Left lobe of liver (tissue), 2 donors: ENCODE data around the gene RNF14. TPM values are rescaled to one million over a fixed set of nuclear protein-coding genes. Genes with fewer than 3 reads are reported as not detected.

Experiments
- ATAC-seq: fragments of 200-7000 bp; cut with Tn5 transposase; one replicate; pipeline ENCODE4 v1.9.1; 2020; ENCODE audit warnings: mild to moderate bottlenecking, moderate library complexity
- DNase-seq: peaks from one replicate; pipeline ENCODE4 v3.0.0-alpha.2; 2020; ENCODE audit warnings: low spot score
- total RNA-seq: library from RNA; stranded (reverse); gene quantifications from one replicate; pipeline ENCODE4 v1.2.1, GENCODE V29; 2021
- donor health status: DM: no; HTN: no; CAD: no; lungs with moderate emphysema.
- donor health status: DM: no; HTN: yes; CAD: no.

RNF14 gene
- total RNA-seq, 1 donor from 2014 or later, result 38.9 TPM

DNA sequence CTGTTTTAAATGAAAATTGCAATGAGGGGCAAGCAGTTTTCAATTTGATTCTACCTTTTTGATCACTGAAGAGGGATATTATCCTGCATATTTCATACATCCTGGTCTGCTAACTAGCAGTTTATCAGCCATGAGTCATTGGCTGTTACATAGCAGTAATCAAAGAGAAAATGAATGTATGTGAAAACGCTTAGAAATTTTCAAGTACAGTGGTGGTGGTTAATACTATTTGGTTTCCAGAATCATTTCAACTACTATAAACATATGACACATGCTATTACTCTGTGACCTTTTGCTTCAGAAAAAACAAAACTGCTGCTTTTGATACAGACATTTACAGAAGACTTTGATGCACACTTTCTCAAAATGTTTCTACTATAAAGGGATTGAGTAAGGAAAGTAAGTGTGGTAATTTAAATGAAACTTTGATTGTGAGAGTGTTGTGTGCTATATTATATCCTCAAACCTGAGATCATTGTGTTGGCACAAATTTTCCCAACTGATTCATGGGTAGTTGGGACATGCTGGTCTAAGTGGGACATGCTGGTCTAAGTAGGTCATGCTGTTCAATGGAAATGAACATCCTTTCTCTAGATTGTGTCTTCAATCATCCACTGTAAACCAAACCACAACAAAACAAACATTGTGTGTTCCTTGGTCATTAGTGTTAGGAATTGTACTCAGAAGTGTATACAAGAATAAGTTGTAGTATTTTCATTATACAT lies 5.1 kb downstream of the RNF14 start:
- no peak for DNase-seq
- no peak for ATAC-seq

DNA sequence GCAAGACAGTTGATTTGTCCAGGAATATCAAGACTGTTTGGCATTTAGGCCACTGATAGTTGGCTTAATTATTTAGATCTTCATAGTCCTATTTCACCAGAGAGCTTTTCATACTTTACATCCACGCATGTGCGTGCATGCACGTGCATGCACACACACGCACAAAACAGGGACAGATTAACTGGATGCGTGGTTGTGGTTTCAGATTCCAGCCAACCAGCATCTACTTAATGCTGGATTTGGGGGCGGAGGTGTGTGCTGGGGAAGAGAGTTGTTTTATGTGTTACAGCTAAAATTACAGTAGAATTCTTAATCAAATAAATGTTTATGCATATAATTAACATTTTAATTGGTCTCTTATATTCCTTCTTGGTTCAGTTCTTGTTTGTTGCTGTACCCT lies 7.3 kb downstream of the RNF14 start:
- DNase-seq (no peak), ATAC-seq (no peak)

DNA sequence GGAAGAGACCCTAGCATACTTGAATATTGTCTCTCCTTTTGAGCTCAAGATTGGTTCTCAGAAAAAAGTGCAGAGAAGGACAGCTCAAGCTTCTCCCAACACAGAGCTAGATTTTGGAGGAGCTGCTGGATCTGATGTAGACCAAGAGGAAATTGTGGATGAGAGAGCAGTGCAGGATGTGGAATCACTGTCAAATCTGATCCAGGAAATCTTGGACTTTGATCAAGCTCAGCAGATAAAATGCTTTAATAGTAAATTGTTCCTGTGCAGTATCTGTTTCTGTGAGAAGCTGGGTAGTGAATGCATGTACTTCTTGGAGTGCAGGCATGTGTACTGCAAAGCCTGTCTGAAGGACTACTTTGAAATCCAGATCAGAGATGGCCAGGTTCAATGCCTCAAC lies 9.5 kb downstream of the RNF14 start:
- ATAC-seq, result peak; percentile 72

DNA sequence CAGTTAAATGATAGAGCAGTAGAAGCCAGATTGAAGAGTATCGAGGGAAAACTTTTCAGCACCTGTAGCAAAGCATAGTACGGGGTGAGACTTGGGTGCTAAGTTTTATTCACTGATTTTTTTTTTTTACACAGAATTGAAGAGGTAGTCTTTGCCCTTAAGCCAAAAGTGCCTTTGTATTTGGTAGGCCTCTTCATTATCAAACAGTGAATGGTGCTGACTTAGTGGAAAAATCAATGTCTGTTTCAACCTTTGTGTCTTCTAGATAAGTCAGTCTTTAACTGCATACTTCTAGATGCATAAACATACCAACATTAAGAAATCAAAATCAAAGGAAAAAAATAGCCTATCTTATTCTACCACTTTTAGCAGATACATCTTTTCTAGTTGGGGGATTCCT lies 13.7 kb downstream of the RNF14 start:
- no peak for DNase-seq

More for the DNA sequence above, 9.5 kb downstream of the RNF14 start:
- no peak for DNase-seq

DNA sequence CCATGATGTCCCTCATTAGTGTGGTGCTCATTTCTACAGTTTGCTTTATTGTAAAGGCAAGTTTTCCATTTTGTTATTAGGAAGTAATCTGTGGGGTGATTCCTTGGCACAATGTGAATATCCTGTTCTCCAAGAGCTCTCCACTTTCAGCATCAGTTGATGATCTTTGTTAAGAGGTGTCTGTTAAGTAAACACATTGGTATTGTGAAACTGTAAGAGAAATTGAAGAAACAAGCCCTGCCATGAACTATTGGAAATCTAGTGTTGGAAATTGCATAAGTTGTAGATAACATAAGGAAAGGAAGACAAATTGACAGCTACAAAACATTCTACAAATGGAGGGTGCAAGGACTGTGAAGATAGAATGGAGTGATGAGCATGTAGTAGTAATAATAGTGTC lies 17.2 kb downstream of the RNF14 start:
- peak; percentile 56 for ATAC-seq
- DNase-seq, result no peak

More for the DNA sequence above, 13.7 kb downstream of the RNF14 start:
- ATAC-seq, result peak; percentile 78

DNA sequence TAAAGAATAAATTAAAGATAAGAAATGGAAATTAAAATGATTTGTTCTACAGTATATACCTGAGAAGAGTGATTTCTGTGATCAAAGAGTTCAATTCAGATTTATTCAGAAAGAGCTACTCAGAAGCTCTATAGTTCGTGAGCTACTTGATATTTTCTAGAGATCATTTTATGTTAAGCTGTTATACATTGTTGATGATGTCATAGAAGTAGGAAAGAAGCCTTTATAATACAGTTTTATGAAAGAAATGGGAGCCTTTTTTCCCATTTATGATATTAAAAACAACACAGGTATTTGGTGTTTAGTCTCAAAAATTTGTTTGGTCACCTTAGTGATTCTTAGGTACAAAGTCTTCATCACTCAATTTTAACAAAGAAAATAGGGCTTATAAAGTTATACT lies 20.8 kb downstream of the RNF14 start:
- ATAC-seq, result no peak
- no peak for DNase-seq

DNA sequence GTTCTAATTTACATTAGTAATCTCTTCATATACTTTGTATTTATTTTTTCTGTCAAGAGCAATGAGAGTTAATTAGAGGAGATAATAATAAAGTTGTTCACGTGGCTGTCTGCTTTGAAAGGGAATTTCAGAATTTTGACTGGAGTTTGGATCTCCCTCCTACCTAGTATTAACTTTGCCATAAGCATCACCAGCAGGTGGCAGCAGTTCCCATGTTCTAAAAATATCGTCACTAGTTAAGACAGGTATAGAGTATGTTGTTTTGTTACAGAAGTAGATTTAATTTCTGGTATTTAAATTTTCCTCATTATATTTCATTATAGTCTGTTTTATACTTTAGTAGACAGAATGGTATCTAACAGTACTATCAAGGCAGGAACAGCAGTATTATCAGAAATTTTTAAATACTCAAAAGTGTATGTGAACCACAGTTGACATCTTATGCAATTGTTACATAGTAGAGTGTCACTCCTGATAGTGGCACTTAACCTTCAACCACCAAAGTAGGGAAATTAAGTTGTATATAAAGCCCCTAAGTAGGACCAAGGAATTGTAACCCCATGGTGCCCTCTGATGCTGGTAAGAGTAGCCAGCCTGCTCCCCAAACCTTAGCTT lies 23.6 kb downstream of the RNF14 start:
- ATAC-seq (peak; percentile 83), DNase-seq (peak; percentile 64)

DNA sequence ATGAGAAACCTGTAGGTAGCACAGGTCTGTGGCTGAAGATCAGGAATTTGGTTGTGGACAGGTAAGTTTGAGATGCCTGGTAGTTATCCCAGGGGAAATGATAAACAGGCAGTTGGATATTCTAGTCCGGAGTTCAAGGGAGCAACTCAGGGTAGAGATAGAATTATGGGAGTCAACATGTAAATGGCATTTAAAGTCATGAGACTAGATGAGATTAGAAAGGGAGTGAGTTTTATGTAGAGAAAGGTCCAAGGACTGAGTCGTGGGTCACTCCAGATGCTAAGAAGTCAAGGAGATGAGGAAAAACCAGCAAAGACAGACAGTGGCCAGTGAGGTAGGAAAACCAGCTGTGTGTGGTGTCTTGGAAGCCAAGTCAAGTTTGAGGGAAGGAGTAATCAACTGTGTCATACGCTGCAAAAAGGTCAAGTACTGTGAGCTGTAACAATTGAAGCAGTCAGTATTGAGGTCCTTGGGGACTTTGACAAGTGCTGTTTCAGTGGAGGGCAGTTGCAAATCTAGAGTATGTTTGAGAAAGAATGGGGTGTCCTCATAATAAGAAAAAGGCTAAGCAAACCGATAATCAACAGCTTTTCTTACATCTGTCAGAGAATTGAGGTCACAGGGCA lies 25.7 kb downstream of the RNF14 start:
- ATAC-seq (no peak), DNase-seq (no peak)

DNA sequence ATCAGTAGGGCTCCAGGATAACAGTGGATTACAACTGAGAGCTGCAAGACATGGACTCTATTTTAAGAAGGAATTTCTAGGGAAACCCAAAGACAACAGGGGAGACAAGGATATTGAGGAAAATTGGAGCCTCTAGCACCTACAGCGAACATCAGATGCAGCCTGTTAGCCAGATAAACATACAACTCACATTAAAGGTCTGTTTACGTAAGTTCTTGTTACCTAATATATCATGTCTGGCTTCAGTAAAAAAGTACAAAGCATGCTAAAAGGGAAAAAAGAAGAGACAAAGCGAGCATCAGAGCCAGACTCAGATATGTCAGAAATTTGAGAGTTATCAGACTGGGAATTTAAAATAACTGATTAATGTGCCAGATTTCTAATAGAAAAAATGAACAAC lies 26.8 kb downstream of the RNF14 start:
- ATAC-seq (no peak), DNase-seq (no peak)

DNA sequence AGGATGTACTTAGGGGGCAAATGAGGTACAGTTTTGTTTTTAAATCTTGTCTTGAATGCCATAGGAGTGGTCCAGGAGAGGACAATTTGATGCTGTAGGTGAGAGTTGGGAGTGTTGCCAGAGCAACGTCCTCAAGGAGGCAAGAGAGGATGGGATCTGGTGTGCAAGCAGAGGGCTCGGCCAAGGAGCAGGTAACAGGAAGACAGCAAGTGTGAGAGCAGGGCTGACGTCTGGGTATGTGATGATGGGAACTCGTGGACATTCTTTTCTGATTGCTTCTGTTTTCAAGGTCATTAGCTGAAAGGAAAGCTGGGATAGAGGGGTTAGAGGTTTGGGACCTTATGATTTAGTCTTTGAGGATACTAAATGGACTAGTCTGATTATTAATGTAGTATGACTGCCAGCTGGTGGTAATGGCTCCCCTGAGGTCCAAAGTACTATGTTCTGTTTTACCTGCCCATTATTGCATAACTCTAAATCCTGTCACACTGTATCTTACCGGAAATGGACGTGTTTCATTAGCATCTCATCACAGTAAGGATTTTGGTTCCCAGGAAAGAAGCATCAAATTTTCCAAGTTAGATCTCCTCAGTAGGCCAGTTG lies 28.6 kb downstream of the RNF14 start:
- peak; percentile 89 for ATAC-seq
- no peak for DNase-seq

DNA sequence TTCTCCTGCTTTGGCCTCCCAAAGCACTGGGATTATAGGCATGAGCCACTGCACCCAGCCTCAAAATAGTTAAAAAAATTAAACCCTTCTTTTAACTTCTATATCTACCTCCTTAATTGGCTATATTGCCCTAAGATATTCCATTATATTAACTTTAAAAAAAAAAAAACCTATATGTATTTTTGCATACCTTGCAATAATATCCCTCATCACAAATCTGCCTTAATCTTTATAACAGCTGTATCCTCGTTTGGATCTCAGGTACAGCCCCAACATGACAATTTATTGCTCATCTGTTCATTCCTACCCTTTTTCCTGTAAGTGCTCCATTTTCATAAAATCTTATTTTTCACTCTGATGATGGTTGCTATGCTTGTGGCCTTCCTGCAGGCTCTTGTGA lies 31.3 kb downstream of the RNF14 start:
- DNase-seq (no peak), ATAC-seq (no peak)

DNA sequence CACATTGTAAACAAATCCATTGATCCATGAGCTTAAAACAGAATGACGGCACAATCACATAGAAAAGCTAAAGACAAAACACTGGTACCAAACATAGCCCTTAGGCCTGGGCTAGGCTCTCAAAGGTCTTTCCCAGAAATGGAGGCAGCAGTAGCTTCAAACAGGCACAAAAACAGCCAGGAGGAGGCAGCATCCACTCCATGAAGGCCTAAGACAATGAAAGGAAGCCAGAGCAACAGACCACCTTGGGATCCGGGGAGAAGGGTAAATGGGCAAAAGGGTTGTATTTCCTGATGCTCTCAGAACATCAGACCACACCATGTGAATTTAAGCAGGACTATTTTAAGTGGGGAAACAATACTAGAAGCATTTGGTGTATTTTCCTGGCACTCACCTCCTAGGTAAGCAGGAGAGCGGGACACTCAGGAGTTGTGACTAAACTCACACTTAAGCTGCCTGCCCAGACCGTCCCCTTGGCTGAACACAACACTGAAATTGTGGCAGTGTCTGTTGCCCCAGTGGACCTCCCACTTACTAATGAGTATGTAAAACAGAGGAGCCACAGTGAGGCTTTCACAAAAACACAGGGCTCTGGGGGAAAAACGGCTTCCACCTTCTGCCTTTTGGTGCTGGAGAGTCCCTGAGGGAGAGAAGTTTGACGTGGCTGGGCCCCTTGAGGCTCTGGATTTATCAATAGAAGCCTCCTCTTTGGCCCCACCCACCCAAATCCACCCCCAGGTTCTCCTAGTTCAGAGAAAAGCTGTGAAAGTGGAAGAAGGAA lies 32.0 kb downstream of the RNF14 start:
- no peak for ATAC-seq
- DNase-seq, result no peak

DNA sequence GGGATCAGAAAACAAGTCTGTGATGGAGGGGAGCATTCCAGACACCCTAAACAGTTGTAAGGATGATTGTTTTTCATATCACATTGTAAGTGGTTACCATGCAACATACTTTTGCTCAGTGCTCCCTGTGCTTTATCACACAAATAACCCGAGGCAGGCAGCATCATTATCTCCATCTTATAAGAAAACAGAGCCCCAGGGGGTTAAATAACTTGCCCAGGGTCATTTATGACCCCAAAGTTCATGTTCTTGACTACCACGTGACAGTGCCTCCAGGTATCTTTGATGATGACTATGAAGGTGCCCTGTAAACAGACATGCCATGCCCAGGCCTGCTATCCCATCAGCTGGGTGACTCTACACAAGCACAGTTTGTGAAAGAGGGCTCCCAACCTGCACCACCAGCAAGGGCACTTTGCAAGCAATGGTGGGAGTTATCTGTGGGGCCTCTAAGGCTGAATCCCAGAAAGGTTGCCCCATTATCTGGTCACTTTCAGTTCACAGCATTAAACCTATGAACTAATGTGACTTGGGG lies 34.4 kb downstream of the RNF14 start:
- ATAC-seq (no peak), DNase-seq (no peak)

DNA sequence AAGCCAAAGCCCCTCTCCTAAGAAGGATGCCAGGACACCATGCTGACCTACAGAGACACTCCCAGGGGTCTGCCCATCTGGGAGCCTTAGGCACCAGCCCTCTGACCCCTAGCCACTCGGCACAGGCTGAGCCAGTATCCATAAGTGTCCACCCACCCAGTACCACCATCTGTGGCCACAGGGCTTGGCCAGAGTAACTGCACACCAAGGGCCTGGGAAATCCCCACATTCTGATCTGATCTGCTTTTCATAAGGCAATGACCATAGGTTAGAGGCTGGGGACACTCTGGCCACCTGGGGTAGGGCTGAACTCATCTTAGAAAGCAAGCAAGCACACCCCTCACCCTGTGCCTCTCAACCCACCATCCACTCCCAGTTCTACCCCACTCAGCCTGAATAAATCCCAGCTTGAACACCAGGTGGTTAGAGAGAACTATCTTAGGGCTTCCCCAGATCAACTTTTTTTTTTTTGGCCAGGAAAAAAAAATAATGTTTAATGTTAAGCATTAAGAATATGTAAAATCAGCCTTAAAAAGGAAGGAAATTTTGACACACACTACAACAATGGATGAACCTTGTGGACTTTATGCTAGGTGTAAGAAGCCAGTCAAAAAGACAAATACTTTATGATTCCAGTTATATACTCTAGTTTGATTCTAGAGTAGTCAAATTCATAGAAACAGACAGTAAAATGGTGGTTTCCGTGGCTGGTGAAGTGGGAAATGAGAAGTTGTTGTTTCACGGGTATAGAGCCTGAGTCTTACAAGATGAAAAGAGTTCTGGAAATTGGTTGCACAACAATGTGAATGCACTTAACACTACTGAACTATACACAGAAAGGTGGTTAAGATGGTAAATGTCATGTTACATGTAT lies 37.7 kb downstream of the RNF14 start:
- DNase-seq (no peak), ATAC-seq (no peak)

DNA sequence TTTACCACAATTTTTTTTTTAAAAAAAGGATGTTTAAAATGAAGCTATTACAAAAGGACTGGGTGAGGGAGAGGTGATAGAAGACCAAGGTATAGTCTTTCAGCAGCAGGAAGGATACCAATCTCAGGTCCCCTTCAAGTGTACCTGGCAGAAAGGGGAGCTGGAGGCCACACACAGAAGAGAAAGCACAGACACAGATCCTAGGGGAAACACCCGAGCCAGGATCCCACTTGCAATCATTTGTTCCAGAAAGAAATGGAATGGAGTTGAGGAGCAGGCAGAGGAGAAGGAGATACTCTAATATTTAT lies 38.3 kb downstream of the RNF14 start:
- DNase-seq (no peak), ATAC-seq (no peak)

DNA sequence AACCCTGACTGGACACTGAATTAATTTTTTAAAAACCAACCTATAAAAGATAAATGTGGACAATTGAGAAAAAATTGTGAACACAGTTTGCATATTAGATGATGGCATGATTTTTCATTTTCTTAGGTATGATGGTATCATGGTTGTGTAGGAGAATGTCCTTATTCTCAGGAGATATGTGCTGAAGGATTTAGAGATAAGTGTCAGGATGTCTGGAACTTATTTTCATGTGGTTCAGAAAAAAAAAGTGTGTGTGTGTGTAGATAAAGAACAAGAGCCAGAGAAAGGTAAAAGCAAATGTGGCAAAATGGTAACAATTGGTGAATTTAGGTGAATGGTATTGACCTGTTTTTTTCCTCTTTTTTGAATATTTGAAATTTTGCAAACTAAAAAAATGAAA lies 39.9 kb downstream of the RNF14 start:
- ATAC-seq, result no peak

DNA sequence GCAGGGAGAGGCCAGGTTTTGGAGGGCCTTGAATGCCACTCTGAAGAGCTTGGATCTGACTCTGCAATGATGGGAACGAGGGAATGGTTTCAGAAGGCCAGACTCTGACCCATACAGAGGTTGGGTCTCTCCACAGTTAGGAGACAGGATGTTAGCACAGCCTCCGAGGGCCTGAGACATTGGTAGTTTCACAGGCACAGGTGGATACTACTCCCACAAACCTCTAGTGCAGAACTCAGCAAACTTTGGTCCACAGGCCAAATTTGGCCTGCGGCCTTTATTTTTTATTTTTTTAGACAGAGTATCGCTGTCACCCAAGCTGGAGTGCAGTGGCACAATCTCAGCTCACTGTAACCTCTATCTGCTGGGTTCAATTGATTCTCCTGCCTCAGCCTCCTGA lies 41.0 kb downstream of the RNF14 start:
- ATAC-seq (no peak), DNase-seq (no peak)

More for the DNA sequence above, 39.9 kb downstream of the RNF14 start:
- no peak for DNase-seq

DNA sequence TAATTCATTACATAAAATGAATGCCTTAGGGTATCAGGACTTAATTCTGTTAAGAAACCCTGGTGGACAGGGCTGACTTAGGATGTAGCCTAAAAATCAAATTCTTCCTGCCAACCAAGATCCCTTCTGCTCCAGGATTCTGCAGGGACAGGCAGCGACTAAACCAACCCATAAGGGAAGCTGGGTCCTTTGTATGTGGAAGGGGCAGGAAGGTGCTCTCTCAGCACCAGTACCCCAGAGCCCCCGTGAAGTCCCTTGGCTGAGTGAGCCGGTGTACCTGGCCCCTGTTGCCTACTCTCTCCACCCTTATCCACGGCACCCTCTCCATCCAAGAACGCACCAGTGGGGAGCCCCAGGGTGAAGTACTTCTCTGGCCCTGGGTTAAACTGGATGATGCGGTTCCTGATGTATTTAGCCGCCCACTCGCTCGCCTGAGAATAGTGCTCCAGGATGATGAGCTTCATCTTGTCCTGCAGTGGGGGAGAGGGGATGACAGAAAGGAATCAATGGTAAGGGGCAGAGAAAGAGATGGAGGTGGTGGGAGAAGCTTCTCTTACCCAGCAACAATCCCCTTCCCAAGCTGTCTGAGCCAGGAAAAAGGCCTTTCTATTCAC lies 42.8 kb downstream of the RNF14 start:
- ATAC-seq (no peak), DNase-seq (no peak)

DNA sequence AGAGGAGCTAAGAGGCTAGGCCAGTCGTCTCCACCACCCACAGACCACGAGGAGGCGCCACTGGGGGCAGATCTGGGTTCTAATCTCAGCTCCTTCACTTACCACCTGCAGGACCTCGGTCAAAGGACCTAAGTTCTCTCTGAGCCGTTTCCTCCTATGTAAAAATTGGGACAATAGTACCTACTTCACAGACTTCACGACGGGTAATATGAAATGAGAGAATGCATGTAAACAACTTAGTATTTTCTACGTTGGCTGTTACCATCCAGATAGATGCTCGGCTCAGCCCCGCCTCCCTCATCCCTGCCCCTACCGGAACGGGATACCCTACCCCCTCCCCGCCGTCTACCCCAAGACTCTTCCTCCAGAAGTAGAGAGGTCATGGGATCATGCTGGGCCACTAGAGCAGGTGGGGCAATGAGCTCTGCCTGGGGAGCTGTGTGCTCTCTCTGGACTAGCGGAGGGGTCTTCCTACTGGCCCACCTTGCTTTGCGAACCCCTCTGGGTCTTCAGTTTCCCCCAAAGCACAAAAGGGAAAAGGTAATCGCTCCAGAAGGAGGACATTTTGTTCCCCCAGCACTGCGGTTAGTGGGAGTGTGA lies 43.4 kb downstream of the RNF14 start:
- ATAC-seq, result peak; percentile 20

More for the DNA sequence above, 43.4 kb downstream of the RNF14 start:
- DNase-seq, result peak; percentile 53
